ENCODE data around the gene ATP6V1G1.
"Not testable (repeated sequence)": the region's sequence is repeated elsewhere in the genome, so short reads cannot be mapped to it uniquely, and the experiment has no call there.

The ATP6V1G1 gene

DNA sequence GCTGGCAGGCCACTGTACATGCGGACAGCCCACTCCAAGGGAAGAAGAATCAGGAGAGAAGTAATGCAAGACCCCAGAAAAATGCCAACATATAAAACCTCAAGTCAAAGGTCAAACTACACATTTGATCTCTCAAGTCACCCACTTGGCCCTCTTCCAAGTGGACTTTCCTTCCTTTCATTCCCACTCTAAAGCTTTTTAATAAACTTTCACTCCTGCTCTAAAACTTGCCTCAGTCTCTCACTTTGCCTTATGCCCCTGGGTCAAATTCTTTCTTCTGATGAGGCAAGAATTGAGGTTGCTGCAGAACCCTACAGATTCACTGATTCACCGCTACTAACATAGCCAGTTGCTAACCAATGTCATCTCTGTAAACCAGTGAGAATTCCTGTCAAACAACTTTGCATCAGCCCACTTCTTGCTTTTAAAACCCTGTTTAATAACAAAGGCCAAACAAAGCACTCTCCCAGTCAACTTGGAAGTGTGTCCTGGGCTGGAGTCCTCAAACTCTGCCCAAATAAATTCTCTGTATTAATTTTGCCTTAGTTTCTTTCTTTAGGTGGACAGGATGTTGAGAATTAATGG is 6.9 kb upstream of the ATP6V1G1 start:
- no peak for DNase-seq

DNA sequence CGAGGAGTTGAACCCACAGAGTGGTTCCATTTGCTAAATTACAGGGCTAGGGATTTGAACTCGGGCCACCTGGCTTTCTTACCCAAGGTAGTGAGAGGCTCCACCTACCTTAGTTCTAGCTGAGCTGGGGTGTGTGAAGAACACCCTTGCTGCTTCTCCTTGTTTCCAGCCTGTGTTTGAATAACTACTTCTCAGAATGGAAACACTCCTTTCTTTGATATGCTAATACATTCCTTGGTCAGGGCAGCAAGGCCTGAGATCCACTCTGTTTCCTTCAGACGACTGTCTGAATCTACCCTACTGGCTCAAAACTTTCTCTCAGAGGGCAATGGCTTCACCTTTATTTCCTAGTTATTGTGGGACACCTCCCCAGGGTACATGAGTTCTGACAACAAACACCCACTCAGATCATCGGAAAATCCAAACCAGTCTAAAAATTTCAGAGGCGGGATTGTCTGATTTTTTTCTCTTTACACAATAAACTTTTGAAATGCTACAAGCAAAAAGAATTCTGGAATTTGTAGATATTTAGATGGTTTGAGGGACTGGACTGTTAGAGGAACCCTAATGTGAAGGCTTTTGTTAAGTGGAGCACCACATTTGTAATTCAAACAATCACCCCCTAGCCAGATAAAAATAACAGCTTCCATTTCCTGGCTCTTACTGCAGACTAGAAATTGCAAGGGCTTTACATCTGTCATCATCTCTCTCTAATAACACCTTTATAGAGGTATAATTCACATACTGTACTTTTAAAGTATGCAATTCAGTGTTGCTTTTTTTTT is 4.0 kb upstream of the ATP6V1G1 start:
- no peak for DNase-seq

DNA sequence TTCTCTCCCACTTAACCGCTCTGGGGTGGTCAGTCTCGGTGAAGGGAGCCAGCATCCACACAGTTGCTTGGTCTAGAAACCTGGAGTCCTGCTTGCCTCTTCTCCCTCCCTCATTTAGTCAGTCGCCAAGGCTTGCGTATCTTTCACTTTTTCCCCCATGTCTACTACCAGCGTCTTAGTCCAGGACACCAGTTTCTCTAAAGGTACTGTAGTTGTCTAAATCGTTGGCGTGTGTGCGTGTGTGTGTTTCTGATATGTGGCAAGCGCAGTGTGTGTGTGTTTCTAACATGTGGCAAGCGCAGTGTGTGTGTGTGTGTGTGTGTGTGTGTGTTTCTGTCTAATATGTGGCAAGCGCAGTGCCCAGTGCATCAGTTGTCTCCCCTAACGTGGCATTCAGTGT is 641 bp downstream of the ATP6V1G1 start:
- peak; percentile 21 for DNase-seq

DNA sequence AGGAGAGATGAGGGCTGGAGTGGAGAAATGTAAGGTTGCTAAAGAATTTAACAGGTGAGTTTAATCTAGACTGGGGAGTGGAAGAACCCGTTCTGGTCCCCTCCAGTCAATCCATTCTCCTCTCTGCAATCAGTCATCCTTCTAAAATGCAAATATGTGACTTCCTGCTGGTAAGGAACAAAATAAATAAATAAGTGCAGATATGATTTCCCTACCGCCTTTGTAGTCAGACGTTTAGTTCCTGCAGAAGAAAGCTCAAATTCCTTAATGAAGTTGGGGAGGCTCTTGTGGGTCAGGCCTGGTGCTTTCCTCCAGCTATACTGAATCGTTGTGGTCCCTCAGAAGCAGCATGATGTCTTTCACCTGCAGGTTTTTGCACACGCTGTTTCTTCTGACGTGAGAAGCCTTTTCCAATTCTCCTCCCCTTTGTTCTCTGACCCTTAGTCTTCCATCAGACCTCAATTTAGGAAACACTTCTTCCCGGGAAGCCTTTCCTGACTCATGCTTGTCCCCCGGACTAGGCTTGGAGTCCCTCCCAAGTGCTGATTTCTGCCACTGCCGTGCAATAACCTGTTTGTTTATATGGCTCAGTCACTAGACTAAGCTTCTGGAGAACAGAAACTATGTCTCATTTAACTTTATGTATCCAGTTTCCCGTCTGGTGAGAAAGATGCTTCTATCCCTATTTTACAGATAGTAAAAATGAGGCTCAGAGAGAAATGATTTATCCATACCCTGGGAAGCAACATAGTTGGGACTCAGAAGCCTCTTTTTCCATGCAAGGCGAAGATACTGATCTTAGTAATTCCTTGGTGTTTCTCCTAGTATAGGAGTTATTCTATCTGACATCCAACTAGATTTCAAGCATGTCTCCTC is 1.3 kb downstream of the ATP6V1G1 start:
- DNase-seq = no peak

DNA sequence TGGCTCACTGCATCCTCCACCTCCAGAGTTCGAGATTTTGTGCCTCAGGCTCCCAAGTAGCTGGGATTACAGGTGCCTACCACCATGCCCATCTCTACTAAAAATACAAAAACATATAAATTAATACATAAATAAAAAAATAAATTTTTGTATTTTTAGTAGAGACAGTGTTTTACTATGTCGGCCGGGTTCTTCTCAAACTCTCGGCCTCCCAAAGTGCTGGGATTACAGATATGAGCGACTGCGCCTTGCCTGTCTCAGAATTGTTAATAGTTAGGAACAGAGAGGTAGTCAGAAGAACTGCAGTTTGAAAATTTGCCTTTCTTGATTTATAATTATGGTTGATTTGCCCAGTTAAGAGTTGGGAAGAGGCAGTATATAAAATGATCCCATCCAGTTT is 2.8 kb downstream of the ATP6V1G1 start:
- DNase-seq = no peak

DNA sequence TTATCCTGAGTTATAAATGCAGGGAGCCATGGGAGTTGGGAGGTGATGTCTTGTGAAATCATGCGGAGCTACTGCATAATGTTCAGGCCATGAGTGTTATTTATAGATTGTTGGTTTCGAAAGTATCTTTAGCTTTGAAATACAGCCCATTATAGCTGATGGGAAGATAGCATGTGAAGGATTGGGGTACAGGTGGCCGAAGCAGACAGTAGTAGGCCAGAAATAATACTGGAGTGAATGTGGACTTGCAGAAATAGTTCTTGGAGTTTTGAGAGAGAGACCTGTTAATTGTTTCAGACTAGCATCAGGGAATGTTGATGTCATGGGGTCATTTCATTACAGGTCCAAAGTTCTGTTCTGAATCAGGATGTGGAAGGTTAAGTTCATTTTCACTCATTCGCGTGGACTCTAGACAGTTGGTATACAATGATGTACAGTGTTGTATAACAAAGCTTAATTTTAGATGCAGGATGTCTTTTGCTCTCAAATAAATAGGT is 3.8 kb downstream of the ATP6V1G1 start:
- no peak for DNase-seq

DNA sequence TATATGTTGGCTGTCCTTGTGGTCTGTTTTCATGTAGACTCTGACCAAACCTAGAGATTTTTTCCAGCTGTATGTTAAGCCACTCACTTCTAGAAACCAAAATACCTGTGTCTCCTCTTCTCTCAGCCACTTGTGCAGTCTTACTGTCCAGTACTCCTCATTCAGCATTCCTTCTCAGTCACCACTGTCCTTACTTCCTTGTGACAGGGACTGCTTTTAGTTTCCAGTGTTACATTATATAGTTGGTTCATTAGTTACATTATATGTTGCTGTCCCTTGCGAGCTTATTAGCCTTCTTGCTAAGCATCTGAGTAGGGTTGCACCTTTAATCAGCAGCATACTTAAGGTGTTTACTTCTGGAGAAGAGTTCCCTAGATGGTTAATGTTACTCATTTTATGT is 4.3 kb downstream of the ATP6V1G1 start:
- no peak for DNase-seq

DNA sequence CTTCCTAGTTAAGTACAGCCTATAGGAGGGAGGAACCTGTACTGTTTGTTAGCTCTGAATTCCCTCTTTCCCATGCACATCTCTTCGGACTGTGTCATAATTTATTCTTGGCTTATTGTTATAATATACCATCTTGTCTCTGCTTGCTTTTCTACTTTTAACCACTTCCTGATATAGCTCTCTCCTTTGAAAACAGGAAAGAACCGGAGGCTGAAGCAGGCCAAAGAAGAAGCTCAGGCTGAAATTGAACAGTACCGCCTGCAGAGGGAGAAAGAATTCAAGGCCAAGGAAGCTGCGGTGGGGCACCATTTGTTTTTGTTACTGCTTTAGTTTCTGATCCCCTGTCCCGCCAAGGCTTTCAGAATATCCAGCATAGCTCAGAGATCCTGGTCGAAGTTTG is 4.8 kb downstream of the ATP6V1G1 start:
- peak; percentile 41 for DNase-seq

DNA sequence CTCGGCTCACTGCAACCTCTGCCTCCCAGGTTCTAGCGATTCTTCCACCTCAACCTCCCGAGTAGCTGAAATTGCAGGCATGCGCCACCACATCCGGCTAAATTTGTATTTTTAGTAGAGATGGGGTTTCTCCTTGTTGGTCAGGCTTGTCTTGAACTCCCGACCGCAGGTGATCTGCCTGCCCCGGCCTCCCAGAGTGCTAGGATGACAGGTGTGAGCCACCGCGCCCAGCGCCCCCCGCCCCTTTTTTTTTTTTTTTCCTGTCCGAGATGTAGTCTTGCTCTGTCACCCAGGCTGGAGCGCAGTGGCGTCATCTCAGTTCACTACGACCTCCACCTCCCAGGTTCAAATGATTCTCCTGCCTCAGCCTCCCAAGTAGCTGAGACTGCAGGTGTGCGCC is 6.6 kb downstream of the ATP6V1G1 start:
- DNase-seq = no peak

DNA sequence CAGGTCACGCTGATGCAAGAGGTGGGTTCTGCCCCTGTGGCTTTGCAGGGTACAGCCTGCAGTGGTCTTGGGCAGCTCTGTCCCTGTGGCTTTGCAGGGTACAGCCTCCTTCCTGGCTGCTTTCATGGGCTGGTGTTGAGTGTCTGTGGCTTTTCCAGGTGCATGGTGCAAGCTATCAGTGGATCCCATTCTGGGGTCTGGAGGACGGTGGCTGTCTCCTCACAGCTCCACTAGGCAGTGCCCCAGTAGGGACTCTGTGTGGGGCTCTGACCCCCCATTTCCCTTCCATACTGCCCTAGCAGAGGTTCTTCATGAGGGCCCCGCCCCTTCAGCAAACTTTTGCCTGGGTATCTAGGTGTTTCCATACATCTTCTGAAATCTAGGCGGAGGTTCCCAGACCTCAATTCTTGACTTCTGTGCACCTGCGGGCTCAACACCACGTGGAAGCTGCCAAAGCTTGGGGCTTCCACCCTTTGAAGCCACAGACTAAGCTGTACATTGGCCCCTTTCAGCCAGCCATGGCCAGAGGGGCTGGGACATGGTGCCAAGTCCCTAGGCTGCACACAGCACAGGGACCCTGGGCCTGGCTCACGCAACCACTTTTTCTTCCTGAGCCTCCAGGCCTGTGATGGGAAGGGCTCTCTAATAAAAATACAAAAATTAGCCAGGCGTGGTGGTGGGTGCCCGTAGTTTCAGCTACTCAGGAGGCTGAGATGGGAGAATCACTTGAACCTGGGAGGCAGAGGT is 13.1 kb downstream of the ATP6V1G1 start:
- not testable (repeated sequence) for DNase-seq

DNA sequence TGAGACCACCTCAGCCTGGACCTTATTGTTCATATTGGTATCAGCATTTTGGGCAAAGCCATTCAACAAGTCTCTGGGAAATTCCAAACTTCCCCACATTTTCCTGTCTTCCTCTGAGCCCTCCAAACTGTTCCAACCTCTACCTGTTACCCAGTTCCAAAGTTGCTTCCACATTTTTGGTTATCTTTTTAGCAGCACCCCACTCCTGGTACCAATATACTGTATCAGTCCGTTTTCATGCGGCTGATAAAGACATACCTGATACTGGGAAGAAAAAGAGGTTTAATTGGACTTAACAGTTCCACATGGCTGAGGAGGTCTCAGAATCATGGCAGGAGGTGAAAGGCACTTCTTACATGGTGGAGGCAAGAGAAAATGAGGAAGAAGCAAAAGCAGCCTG is 14.2 kb downstream of the ATP6V1G1 start:
- not testable (repeated sequence) for DNase-seq

DNA sequence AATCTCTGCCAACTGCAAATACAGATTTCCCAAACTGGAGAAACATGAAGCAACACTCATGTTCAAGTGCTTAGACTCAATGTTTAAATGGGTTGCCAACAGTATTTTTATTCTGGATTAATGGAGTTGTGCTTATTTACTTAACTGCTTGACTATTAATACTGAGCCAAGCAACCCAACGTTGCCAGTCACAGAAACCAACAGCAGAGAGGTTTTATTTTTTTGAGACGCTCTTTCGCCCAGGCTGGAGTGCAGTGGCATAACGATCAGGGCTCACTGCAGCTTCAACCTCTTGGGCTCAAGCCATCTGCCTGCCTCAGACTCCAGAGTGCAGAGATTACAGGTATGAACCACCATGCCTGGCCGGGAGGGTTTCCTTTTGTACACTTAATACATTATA is 15.1 kb downstream of the ATP6V1G1 start:
- no peak for DNase-seq

DNA sequence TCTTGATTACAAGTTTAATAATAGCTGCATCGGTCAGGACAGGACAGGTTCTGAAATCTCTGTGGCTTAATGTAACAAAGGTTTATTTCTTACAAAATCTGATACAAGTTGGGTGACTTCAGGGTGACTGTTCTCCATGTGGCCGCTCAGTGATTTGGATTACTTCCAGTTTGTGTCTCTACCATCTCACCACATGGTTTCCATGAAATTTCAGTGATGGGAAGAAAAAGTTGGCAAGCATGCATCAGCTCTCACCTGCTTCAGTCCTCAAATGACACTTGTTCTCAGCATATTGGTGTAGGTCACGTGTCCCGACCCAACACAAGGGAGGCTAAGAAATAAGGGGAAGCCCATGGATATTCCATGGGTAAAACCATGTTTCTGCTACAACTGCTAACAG is 15.7 kb downstream of the ATP6V1G1 start:
- DNase-seq = no peak

DNA sequence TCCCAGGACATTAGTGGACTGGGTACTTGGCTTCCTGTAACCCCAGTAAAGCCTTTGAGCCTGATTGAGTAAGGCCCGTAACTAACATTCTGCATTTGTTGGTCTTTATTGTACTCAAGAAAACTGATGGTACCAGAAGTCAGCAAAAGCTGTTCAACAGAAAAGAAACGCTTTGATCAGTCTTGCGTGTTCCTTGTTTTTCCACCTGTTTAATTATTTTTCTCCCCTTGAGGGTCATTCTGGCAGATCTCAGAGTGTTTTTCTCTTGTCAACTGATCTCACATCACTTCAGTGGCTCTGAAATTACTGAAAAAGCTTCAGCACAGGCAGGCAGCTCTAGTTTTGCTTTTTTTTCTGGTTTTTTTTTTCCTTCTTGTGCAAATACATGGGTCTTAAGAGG is 17.4 kb downstream of the ATP6V1G1 start:
- DNase-seq = no peak

DNA sequence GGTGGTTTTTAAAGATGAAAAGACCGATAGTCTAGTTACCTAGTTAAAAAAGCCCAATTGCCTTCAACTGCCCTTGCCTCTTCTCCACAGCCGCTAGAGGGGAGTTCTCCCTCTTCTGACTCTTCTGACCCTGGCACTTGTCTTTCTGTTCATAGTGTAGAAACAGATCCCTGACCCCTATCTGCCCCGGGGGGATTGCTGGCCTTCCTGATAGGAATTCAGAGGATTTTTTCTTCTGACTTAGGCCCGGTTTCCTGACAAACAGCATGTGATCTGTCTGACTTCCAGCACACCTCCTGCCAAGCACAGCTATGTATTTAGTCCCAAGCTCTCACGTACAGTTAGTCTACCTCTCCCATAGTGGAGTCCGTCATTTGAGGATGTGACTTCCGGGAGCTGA is 18.5 kb downstream of the ATP6V1G1 start:
- no peak for DNase-seq

DNA sequence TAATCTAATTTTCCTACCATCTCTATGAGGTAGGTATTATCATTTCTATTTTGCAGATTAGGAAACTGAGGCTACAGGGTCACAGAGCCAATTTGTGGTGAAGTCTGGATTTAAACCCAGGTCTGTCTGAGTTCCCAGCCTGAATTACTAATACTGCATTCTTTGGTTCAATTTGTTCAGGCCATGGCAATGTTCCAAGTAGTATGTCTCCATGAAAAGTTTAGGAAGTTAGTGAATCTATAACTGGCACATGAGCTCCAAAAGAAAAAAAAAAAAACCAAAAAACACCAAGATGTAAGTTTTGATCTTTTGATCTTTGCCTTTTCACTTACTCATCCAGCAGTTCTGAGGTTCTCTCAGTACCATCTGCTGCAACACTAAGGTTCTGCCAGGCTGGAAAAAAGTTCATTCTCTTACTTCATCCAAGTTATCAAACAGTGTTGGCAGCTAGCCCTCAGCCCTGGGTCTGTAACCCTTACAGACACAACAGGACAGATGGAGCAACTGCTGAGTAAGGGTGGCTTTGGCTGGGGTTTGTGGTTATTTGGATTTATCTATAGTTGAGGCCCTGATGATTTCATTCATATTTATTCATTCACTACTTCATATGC is 19.1 kb downstream of the ATP6V1G1 start:
- no peak for DNase-seq

DNA sequence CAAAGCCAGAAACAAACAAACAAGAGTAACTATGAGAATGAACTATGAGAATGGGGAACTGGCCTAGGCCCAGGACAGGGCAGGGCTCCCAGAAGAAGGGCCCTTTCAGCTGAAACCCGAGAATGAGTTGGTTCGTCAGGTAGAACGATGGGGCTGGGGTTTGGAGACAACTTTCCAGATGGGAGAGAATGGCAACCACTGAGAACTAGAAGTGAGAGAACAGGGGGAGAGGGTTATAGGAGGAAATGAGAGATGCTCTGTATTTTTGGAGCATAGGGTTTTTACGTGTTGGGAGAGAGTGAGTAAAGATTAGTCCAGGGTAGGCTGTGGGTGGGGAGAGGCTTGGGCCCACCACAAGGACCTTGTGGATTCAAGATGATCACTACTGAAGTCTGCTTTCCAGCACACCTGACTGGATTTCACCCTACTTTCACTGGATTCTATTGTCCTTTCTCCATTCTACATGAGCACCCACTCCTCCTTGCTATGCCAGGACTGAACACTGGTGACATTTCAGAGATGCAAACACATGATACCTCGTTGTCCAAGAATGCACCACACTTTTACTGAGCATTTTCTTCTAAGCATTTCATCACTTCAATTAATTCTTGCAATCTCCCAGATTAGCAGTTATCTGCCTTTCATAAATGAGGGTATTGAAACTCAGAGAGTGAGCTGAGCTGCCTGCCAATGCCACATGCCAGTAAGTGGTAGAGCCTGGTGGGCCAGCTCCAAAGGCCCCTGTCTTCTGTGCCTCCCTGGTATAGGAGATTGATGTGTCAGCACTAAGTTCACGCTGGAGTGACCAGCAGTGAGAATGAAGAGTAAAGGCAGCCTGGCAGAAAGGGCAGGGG is 20.3 kb downstream of the ATP6V1G1 start:
- DNase-seq = no peak

DNA sequence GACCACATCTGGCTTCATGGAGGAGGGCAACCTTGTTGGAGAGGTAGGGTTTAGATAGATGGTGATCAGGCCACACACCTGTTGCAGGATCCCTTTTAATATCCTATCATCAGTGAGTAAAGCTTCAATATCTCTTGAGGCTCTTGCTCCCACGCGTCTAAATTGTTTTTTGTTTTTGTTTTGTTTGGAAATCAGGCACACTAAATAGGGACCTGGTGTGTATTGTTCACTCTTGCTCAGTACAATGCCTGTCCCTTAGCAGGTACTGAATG is 20.9 kb downstream of the ATP6V1G1 start:
- DNase-seq = no peak

DNA sequence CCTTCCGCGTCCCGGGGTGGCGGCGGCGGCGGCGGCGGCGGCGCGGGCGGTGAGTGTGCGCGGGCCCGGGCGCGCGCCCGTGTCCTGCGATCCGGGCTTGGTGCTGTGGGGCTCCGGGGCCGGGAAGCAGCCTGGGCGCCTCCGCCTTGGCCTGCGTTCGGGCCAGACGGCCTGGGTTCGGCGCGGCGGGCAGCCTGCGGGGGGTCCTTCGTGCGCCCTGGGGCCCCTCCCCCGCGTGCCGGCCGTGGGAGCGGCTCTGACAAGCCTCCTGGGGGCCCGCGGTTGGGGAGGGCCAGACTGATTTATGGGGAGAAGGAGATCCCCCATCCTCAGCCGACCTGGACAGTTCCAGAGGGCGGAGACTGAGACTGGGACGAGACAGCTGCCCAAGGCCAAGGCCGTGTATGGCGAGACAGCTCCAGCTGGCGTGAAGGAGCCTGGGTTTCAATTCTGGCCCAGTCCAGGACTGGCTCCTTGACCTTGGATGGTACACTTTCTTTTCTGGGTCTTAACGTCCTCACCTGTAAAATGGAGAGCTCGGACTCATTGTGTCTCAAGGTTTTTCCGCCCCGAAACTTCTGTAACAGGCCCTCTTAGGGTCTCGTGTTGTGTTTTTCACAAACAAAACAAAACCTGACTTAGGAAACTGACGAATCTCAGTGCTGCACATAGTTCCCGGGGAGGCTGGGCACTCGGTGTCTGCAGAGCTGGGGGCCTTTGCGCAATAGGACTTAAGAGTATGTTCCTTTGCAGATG is 24.1 kb downstream of the ATP6V1G1 start:
- peak; percentile 27 for DNase-seq

DNA sequence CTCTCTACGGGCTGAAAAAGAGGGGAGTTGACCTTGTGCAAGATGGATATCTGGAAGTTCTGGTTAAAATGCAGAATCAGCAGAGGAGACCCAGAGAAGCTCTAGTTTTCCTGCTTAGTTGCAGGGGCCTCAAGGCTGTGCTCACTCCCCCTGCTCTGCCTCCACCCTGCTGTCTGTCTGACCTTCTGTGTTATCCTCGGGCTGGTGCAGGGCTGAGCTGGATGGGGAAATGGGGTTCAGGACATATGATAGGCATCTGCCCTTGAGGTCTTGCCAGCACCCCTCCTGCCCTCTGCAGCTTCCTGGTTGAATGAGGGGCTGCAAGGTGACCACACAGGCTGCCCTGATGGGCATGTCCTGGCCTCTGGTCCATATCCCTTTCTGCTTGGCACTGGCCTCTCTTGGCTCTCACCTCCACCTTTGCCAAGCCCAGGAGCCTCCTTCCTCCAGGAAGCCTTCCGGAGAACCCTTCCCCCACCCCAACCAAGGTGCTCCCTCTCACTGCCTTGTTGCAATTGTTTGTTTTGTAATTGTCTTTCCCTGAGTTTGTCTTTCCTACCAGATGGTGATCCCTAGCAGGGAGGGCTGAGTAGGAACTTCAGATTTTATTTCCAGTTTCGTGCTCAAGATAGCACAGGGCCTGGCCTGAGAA is 24.8 kb downstream of the ATP6V1G1 start:
- no peak for DNase-seq
